Measurements from ENCODE around the gene XIRP2. TPM values are rescaled to one million over a fixed set of nuclear protein-coding genes. Genes with fewer than 3 reads are reported as not detected.

Gene XIRP2
- total and polyA plus RNA-seq, 2 of the 4 experiments (the other 2 are of a cell fraction) = 0.05 to 0.18 TPM

DNA sequence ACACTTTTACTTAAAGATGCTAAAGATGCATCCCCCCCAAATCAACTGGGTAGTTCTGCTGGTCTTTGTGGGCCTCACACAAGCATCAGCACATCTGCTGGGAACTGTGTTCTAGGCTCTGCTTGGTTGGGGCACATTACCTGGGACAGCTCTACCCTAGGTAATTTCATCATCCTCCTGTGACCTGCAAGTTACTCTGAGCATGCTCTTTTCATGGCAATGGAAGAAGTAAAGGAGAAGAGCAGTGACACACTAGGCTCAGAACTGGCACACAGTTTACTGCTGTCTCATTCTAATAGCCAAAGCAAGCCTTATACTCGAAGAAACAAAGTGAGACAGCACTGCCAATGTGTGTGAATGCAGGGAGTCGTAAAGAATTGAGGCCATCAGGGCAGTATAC, 376.7 kb downstream of the XIRP2 start:
- ChIA-PET CTCF (interaction anchor here (0.7 to 1.4 kb wide), 3 partner anchors 35 to 854 kb away, joined by 3 to 6 read pairs (median 3); no protein-coding TSS in a partner anchor), POLR2A (ENCODE audit: unreplicated experiment) (no interaction called here)
- no peak overlapping the region for H3K4ac ChIP-seq (ENCODE audit: low read depth, low read length)
- no peak overlapping the region for H2BK5ac ChIP-seq (ENCODE audit: low read depth, low read length, poor library complexity, severe bottlenecking)
- dilution Hi-C loops (cut with HindIII; ENCODE audit: low sequenced_read_pairs, unreplicated experiment) (no loop called here), in situ Hi-C loops (cut with MboI; ENCODE audit: low sequenced_read_pairs) (no loop called here), intact Hi-C loops (cut with micrococcal nuclease) (no loop called here)
- H2BK15ac ChIP-seq (ENCODE audit: low read depth, low read length) = no peak overlapping the region
- H3K9me3 ChIP-seq (ENCODE audit: control insufficient read depth, insufficient read depth, low read length) = no peaks in the 10 kb centered on the region
- no peak overlapping the region for H2AFZ ChIP-seq (replicated peaks; ENCODE audit: low read length, poor library complexity)
- no peak overlapping the region for H3K18ac ChIP-seq (ENCODE audit: low read depth, low read length)
- no peak overlapping the region for H3K4me2 ChIP-seq (ENCODE audit: low read depth, low read length)
- H4K5ac ChIP-seq (ENCODE audit: low read depth, low read length) = no peak overlapping the region
- H4K8ac ChIP-seq (ENCODE audit: low read depth in 2 of 2, low read length in 2 of 2) = no peak overlapping the region
- H2AK9ac ChIP-seq (replicated peaks; ENCODE audit: low read depth, low read length, poor library complexity) = no peak overlapping the region
- no peak overlapping the region for H3K27ac ChIP-seq (ENCODE audit: insufficient read depth, low read length)
- H4K91ac ChIP-seq (ENCODE audit: insufficient read depth, low read depth, low read length) = no peak overlapping the region
- WGBS, 2 experiments (ENCODE audit: extremely low coverage in 2 of 2, insufficient read length in 1 of 2) = no CpG with 5 or more reads among the region's 2 CpGs
- ATAC-seq (ENCODE audit: low read depth) = no peak
- H3K36me3 ChIP-seq (ENCODE audit: control insufficient read depth, insufficient read depth, low read length) = no peaks in the 10 kb centered on the region
- H3K4me1 ChIP-seq (ENCODE audit: control insufficient read depth, insufficient read depth, low read length) = no peaks in the 10 kb centered on the region
- TF ChIP-seq RCOR1 (IDR thresholded peaks at IDR 0.05; ENCODE audit: insufficient replicate concordance, low read length) = no peak
- TF ChIP-seq MAFK (IDR thresholded peaks at IDR 0.05; ENCODE audit: low read depth, low read length) = no peak
- TF ChIP-seq CEBPB (IDR thresholded peaks at IDR 0.05; ENCODE audit: low read depth, low read length) = no peak
- TF ChIP-seq MXI1 (IDR thresholded peaks at IDR 0.05; ENCODE audit: borderline replicate concordance, low read depth, low read length) = no peak
- TF ChIP-seq POLR2A (IDR thresholded peaks at IDR 0.05; ENCODE audit: low read depth, low read length) = no peak
- TF ChIP-seq NFE2L2 (IDR thresholded peaks at IDR 0.05; ENCODE audit: low read depth, low read length) = no peak
- TF ChIP-seq, protein P1, sequence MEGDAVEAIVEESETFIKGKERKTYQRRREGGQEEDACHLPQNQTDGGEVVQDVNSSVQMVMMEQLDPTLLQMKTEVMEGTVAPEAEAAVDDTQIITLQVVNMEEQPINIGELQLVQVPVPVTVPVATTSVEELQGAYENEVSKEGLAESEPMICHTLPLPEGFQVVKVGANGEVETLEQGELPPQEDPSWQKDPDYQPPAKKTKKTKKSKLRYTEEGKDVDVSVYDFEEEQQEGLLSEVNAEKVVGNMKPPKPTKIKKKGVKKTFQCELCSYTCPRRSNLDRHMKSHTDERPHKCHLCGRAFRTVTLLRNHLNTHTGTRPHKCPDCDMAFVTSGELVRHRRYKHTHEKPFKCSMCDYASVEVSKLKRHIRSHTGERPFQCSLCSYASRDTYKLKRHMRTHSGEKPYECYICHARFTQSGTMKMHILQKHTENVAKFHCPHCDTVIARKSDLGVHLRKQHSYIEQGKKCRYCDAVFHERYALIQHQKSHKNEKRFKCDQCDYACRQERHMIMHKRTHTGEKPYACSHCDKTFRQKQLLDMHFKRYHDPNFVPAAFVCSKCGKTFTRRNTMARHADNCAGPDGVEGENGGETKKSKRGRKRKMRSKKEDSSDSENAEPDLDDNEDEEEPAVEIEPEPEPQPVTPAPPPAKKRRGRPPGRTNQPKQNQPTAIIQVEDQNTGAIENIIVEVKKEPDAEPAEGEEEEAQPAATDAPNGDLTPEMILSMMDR (conservative IDR thresholded peaks at IDR 0.05; ENCODE audit: low read depth, low read length) = no peak
- TF ChIP-seq CHD1 (IDR thresholded peaks at IDR 0.05; ENCODE audit: low read depth, low read length) = no peak
- TF ChIP-seq USF2 (IDR thresholded peaks at IDR 0.05; ENCODE audit: low read depth, low read length) = no peak
- TF ChIP-seq RFX5 (IDR thresholded peaks at IDR 0.05; ENCODE audit: low read depth, low read length) = no peak
- TF ChIP-seq SMC3 (IDR thresholded peaks at IDR 0.05; ENCODE audit: low read depth, low read length) = no peak
- no peak for TF ChIP-seq MAZ (IDR thresholded peaks at IDR 0.05; ENCODE audit: borderline replicate concordance, low read depth, low read length)
- no peak for TF ChIP-seq BHLHE40 (IDR thresholded peaks at IDR 0.05; ENCODE audit: low read depth, low read length)
- no peak for TF ChIP-seq FOS (IDR thresholded peaks at IDR 0.05; ENCODE audit: low read depth, low read length)
- TF ChIP-seq RAD21 (IDR thresholded peaks at IDR 0.05; ENCODE audit: low read length) = no peak
- TF ChIP-seq ELK1 (IDR thresholded peaks at IDR 0.05; ENCODE audit: borderline replicate concordance, low read depth, low read length) = no peak
- no peaks in the 10 kb centered on the region for H3K9me1 ChIP-seq (ENCODE audit: insufficient read depth, low read length)
- no peak overlapping the region for H3K14ac ChIP-seq (replicated peaks; ENCODE audit: low read depth, low read length)
- no peak overlapping the region for H3K4me3 ChIP-seq (ENCODE audit: insufficient read depth, low read depth, low read length)
- H2AK5ac ChIP-seq (ENCODE audit: low read depth, low read length) = no peak overlapping the region
- no peak overlapping the region for H2BK120ac ChIP-seq (ENCODE audit: low read depth, low read length)
- no peaks in the 10 kb centered on the region for H3K79me1 ChIP-seq (ENCODE audit: low read depth in 1 of 2, low read length in 2 of 2)
- BruUV-seq (replicated peaks) = no TSS peak
- H3K56ac ChIP-seq (ENCODE audit: extremely low read depth, insufficient read depth, low read length) = no peak overlapping the region
- no peaks in the 10 kb centered on the region for H3K27me3 ChIP-seq (ENCODE audit: control insufficient read depth, insufficient read depth, low read length)
- no peak overlapping the region for H3K23ac ChIP-seq (ENCODE audit: low read depth, low read length)
- H2BK20ac ChIP-seq (ENCODE audit: low read depth, low read length) = no peak overlapping the region
- H4K20me1 ChIP-seq (ENCODE audit: insufficient read depth, low read length) = no peaks in the 10 kb centered on the region
- DNase-seq = no peak
- no peak overlapping the region for H3K9ac ChIP-seq (ENCODE audit: low read depth, low read length)
